ENCODE results near the gene ULK4.

Gene ULK4

DNA sequence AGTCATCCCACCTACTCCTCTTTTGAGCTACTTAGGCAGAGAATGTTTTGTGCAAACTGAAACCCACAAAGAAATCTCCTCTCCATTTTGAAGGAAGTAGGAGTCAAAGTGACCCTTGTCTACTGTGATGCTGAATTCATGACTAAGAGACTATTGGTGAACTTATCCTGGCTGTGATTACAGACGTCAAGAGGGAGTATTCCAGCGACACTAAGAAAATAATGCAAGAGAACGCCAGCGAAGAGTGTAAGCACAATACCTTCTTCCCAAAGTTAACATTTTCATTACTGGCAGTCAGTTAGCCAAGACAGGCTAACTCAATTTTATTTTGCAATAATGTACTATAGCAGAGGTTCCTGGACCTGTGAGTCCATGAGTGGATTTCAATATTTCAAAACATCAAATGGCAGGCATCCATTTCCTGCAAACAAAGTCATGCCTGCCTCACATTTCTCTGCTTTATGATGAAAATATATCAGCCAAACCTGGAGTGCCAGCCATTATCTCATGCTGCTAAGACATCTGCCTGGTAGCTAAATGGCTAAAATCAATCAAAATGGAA, 703.6 kb downstream of the ULK4 start:
- no peak for TF ChIP-seq SPI1 (IDR thresholded peaks at IDR 0.05; ENCODE audit: borderline replicate concordance, low read depth)
- TF ChIP-seq, protein P1, sequence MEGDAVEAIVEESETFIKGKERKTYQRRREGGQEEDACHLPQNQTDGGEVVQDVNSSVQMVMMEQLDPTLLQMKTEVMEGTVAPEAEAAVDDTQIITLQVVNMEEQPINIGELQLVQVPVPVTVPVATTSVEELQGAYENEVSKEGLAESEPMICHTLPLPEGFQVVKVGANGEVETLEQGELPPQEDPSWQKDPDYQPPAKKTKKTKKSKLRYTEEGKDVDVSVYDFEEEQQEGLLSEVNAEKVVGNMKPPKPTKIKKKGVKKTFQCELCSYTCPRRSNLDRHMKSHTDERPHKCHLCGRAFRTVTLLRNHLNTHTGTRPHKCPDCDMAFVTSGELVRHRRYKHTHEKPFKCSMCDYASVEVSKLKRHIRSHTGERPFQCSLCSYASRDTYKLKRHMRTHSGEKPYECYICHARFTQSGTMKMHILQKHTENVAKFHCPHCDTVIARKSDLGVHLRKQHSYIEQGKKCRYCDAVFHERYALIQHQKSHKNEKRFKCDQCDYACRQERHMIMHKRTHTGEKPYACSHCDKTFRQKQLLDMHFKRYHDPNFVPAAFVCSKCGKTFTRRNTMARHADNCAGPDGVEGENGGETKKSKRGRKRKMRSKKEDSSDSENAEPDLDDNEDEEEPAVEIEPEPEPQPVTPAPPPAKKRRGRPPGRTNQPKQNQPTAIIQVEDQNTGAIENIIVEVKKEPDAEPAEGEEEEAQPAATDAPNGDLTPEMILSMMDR (IDR thresholded peaks at IDR 0.05; ENCODE audit: insufficient read depth, low read length) = no peak
- H3K27me3 ChIP-seq (ENCODE audit: insufficient read depth, poor library complexity, severe bottlenecking) = no peaks in the 10 kb centered on the region

DNA sequence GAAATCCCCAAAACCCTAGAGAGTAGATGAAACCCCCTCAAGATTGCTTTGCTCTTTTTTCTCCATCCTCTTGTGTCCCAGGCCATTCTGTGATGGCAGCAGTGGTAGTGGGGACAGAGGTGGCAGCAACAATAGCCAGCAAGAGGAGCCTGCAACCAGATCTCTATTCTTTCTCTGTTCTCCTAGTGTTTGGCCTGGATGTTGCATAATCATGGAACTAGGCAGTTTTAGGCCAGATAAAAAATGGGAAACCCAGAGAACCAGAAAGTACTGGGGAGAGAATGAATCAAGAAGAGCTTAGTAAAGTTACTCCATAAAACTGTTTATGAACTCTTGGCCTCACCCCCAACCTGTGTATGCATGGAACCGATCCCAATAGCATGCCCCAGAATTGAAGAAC, 710.3 kb downstream of the ULK4 start:
- no peak overlapping the region for H3K4me3 ChIP-seq (replicated peaks; ENCODE audit: insufficient read depth, low read length)
- no peaks in the 10 kb centered on the region for H3K27me3 ChIP-seq (ENCODE audit: insufficient read depth, poor library complexity, severe bottlenecking)
- no peak for DNase-seq (ENCODE audit: low read depth in 1 of 2, low spot score in 1 of 2)
- no peak overlapping the region for H3K27ac ChIP-seq (replicated peaks)
- TF ChIP-seq, protein P1 (IDR thresholded peaks at IDR 0.05; ENCODE audit: insufficient read depth, low read length) = no peak
- TF ChIP-seq SPI1 (IDR thresholded peaks at IDR 0.05; ENCODE audit: borderline replicate concordance, low read depth) (no peak), GABPA (IDR thresholded peaks at IDR 0.05; ENCODE audit: low read depth) (no peak)
- TF ChIP-seq, protein P2, sequence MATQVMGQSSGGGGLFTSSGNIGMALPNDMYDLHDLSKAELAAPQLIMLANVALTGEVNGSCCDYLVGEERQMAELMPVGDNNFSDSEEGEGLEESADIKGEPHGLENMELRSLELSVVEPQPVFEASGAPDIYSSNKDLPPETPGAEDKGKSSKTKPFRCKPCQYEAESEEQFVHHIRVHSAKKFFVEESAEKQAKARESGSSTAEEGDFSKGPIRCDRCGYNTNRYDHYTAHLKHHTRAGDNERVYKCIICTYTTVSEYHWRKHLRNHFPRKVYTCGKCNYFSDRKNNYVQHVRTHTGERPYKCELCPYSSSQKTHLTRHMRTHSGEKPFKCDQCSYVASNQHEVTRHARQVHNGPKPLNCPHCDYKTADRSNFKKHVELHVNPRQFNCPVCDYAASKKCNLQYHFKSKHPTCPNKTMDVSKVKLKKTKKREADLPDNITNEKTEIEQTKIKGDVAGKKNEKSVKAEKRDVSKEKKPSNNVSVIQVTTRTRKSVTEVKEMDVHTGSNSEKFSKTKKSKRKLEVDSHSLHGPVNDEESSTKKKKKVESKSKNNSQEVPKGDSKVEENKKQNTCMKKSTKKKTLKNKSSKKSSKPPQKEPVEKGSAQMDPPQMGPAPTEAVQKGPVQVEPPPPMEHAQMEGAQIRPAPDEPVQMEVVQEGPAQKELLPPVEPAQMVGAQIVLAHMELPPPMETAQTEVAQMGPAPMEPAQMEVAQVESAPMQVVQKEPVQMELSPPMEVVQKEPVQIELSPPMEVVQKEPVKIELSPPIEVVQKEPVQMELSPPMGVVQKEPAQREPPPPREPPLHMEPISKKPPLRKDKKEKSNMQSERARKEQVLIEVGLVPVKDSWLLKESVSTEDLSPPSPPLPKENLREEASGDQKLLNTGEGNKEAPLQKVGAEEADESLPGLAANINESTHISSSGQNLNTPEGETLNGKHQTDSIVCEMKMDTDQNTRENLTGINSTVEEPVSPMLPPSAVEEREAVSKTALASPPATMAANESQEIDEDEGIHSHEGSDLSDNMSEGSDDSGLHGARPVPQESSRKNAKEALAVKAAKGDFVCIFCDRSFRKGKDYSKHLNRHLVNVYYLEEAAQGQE (IDR thresholded peaks at IDR 0.05; ENCODE audit: insufficient replicate concordance, low read depth) = no peak

More for the DNA sequence above, 703.6 kb downstream of the ULK4 start:
- no peak for DNase-seq (ENCODE audit: low read depth in 1 of 2, low spot score in 1 of 2)
- no peak overlapping the region for H3K27ac ChIP-seq (replicated peaks)
- no peak overlapping the region for H3K4me3 ChIP-seq (replicated peaks; ENCODE audit: insufficient read depth, low read length)

DNA sequence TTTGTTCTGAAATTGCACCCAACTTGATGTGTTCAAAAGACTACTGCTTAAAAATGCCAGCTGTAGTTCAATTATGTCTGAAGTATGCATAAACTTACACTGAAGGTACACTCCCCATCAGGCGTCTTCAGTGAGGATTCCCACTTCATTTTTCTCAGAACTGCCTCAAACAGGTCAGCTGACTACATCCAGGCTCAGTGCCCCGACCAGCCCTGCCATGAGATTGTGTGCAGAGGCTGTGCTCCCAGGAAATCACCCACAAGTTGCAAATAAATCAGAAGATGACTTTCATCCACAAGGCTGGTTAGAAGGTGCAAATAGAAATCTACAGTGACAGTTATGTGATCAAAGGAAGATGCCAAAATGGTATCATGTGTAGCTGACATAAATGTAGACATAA, 711.1 kb downstream of the ULK4 start:
- H3K27ac ChIP-seq (replicated peaks) = no peak overlapping the region
- H3K27me3 ChIP-seq (ENCODE audit: insufficient read depth, poor library complexity, severe bottlenecking) = no peaks in the 10 kb centered on the region
- H3K4me3 ChIP-seq (replicated peaks; ENCODE audit: insufficient read depth, low read length) = no peak overlapping the region
- TF ChIP-seq POLR2AphosphoS5 (IDR thresholded peaks at IDR 0.05; ENCODE audit: low read depth) = no peak
- no peak for TF ChIP-seq SPI1 (IDR thresholded peaks at IDR 0.05; ENCODE audit: borderline replicate concordance, low read depth)
- TF ChIP-seq, protein P2 (IDR thresholded peaks at IDR 0.05; ENCODE audit: insufficient replicate concordance, low read depth) = no peak
- TF ChIP-seq, protein P1 (IDR thresholded peaks at IDR 0.05; ENCODE audit: insufficient read depth, low read length) = no peak
- TF ChIP-seq GABPA (IDR thresholded peaks at IDR 0.05; ENCODE audit: low read depth) = no peak
- DNase-seq (ENCODE audit: low read depth in 1 of 2, low spot score in 1 of 2) = no peak

DNA sequence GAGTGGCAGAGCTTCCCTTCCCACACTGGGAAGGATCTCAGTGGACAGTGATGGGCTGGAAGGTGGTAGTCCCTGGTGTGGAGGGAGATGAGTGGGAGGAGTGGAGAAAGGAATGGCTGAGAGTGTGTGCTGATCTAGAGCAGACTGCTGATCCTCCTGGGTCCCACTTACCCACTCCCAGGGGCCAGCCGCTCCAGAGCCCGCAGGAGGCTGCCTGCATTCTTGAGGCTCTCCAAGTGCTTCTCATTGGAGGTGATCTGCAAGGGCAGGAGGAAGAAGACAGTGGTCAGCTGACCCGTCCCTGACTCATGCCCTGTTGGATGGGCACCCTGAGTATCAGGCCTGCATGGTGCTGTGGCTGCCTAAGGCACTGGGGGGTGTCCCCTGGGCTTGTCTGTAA, 712.6 kb downstream of the ULK4 start:
- no peak for TF ChIP-seq SPI1 (IDR thresholded peaks at IDR 0.05; ENCODE audit: borderline replicate concordance, low read depth)
- TF ChIP-seq, protein P1 (IDR thresholded peaks at IDR 0.05; ENCODE audit: insufficient read depth, low read length) = no peak
- TF ChIP-seq, protein P2 (IDR thresholded peaks at IDR 0.05; ENCODE audit: insufficient replicate concordance, low read depth) = no peak
- Histone ChIP-seq H3K4me3 (replicated peaks; ENCODE audit: insufficient read depth, low read length) (no peak overlapping the region), H3K27me3 (ENCODE audit: insufficient read depth, poor library complexity, severe bottlenecking) (no peaks in the 10 kb centered on the region), H3K27ac (replicated peaks) (no peak overlapping the region)
- no peak for DNase-seq (ENCODE audit: low read depth in 1 of 2, low spot score in 1 of 2)
